A375 (cell line): Measurements from ENCODE around the gene SSBP2. TPM values are rescaled to one million over a fixed set of nuclear protein-coding genes. Genes with fewer than 3 reads are reported as not detected.

Source experiments
- total RNA-seq: library from RNA; depleted of rRNA; stranded (reverse); fragments of >200 nt; shearing (Covaris generic); gene quantifications from 2 replicates; pipeline ENCODE4 v1.2.3, GENCODE V29; 2014; rRNA removed

SSBP2 gene
- total RNA-seq = 9.7 and 18.2 TPM in 2 replicates

GRCh38 chr5:81751009-81751835, at the start of gene SSBP2:
TSS of gene SSBP2 (minus strand) at chr5:81751097. CDS start at chr5:81751042, 55 bp downstream.

GRCh38 chr5:81393783-81394718, 356.8 kb downstream of the SSBP2 start, which contains the start of gene ACOT12:
TSS of gene ACOT12 (minus strand) at chr5:81394134. CDS start at chr5:81394114, 20 bp downstream.

Other genes with a start within 250 kb of the SSBP2 start
- gene ATG10, start 220.9 kb upstream of the SSBP2 start, total RNA-seq = 5.2 and 5.8 TPM in 2 replicates